GM19351 (cell line): Measurements from ENCODE around the gene UQCRHL.
"Not testable (repeated sequence)": the region's sequence is repeated elsewhere in the genome, so short reads cannot be mapped to it uniquely, and the experiment has no call there.

Experiments
- ATAC-seq: cut with Tn5 transposase; IDR thresholded peaks from one replicate; pipeline ENCODE4 v1.9.1; 2021; ENCODE audit warnings: mild to moderate bottlenecking, moderate library complexity; ENCODE audit not compliant: unreplicated experiment

The UQCRHL gene

GRCh38 chr1:15835741-15836510 lies 28.5 kb upstream of the UQCRHL start:
- ATAC-seq = peak; percentile 32

DNA sequence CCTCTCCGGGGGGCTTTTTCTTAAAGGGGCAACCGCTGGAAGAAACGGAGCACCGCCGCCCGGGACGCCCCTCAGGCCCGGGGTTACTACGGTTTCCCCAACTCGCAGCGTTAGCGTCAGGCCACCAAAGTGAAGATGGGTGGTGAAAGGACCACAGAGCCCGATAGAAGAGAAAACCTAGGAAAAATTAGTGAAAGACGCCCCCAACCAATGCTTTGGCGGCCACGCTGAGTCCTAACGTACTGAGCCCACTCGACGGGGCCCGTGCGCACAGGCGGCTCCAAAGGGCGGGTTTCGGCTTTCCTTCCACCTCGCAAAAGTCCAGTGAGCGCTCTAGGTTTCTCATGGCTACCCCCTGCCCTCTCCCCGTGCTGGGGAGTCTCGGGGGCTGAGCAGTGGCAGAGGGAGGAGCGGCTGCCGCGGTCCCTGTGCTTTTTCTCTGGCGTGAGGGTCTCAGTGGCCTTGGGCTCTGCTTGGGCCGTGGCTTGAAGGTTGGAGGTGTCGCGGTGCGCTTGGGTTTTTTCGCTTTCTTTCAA lies 27.8 kb upstream of the UQCRHL start:
- peak; percentile 10 for ATAC-seq

- peak; percentile 45 for ATAC-seq
Observed at GRCh38 chr1:15834406-15835204, 27.2 kb upstream of the UQCRHL start.

DNA sequence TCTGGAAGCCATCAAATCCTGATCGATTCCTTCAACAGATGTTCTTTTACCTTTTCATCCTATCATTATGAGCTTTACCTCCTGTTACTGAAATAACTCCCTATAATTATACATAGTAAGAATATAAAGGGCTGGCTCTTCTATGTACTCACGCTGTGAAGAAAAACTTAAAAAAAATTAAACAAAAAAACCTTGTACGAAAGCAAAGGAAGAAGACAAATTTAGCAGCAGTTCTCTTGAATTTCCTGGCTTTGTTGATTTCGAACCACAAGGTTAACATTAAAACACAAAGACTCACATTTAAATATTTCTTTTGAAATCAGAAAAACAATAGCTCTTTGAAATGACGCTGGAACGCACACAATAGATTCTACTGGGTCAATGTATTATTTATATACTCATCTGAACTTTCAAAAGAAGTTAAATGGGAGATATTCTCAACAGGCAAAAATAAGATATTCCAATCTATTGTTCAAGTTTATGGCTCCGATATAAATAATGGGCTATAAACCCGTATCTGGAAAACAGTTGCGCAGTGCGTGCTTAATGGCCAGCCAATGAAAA lies 26.5 kb upstream of the UQCRHL start:
- ATAC-seq = no peak

DNA sequence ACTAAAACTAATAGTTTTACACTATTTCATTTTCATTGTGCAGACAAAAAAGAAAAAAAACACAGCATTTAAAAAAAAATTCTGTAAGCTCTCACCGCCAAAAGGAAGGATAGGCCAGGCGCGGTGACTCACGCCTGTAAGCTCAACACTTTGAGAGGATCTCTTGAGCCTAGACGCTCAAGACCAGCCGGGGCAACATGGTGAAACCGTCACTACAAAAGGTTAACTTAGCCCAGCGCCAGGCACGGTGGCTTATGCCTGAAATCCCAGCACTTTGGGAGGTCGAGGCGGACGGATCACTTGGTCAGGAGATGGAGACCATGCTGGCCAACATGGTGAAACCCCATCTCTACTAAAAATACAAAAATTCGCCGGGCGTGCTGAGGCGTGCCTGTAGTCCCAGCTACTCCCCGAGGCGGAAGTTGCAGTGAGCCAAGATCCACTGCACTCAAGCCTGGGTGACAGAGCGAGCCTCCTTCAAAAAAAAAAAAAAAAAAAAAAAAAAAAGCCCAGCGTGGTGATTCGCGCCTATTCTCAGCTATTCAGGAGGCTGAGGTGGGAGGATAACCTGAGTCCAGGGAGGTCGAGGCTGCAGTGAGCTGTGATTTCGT lies 25.7 kb upstream of the UQCRHL start:
- ATAC-seq = no peak

GRCh38 chr1:15830258-15830657 lies 22.8 kb upstream of the UQCRHL start:
- ATAC-seq = no peak

DNA sequence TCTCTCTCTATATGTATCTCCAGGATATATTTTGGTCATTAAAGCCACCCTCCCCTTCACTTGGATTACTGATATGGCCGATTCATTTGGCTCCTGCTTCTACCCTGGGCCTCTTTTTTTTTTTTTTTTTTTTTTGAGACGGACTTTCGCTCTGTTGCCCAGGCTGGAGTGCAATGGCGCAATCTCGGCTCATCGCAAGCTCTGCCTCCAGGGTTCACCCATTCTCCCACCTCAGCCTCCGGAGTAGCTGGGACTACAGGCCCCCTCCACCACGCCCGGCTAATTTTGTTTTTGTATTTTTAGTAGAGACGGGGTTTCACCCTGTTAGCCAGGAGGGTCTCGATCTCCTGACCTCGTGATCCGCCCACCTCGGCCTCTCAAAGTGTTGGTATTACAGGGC lies 21.5 kb upstream of the UQCRHL start:
- ATAC-seq = not testable (repeated sequence)

DNA sequence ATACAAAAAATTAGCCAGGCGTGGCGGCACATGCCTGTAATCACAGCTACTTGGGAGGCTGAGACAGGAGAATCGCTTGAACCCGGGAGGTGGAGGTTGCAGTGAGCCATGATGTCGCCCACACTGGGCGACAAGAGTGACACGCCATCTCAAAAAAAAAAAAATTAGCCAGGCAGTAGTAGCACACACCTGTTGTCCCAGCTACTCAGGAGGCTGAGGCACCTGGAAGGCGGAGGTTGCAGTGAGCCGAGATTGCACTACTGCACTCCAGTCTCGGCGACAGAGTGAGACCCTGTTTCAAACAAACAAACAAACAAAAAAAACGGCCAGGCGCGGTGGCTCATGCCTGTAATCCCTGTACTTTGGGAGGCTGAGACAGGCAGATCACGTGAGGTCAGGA lies 20.1 kb upstream of the UQCRHL start:
- not testable (repeated sequence) for ATAC-seq

- ATAC-seq = no peak
Observed at GRCh38 chr1:15826810-15827507, 19.5 kb upstream of the UQCRHL start.

GRCh38 chr1:15825800-15826199 lies 18.4 kb upstream of the UQCRHL start:
- ATAC-seq = no peak

DNA sequence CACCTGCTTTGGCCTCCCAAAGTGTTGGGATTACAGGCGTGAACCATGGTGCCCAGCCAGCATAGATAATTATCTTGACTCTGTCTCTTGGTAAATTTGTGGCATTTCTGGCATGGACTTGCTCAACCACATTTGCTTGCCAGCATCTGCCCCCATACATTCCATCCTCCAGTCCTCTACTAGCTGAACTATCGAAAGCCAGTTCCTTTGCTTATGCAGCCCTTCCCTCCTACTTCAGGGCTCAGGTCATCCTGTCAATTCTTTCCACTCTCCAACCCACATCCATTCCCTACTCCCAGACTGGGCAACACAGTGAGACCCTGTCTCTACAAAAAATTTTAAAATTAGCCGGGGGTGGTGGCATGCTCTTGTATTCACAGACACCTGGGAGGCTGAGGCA lies 13.0 kb upstream of the UQCRHL start:
- ATAC-seq = no peak

GRCh38 chr1:15816674-15817073 lies 9.2 kb upstream of the UQCRHL start:
- ATAC-seq = no peak

GRCh38 chr1:15810073-15810472 lies 2.6 kb upstream of the UQCRHL start:
- no peak for ATAC-seq

GRCh38 chr1:15808955-15809354 lies 1.5 kb upstream of the UQCRHL start:
- ATAC-seq = no peak

DNA sequence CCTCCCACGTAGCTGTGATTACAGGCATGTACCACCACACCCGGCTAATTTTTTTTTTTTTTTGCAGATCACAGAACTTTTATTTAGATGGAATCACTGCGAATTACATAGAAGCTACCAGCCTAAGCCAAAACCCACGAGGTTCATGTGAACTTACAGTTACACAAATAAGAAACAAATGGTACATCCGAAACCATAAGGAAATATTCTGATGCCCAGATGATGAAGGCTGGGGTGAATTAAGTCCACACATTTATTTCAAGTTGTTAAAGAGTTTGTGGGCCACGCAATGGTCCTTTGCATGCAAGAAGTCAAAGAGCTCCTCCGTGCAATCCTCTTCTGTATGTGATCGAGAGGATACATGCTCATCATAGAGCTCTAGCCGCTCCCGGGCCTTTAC lies 328 bp downstream of the UQCRHL start:
- no peak for ATAC-seq

GRCh38 chr1:15804060-15804459 lies 3.4 kb downstream of the UQCRHL start:
- ATAC-seq = no peak

DNA sequence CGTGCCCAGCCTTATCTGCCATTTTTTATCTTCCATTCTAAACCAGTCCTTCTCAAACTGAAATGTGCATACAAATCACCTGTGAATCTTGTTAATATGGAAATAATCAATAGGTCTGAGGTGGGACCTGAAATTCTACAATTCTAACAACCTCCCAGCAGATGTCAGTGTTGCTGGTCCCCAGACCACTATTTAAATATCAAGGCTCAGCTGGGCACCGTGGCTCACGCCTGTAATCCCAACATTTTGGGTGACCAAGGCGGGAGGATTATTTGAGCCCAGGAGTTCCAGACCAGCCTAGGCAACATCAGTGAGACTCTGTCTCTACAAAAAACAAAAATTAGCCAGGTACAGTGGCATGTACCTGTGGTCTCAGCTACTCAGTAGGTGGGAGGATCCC lies 4.1 kb downstream of the UQCRHL start:
- ATAC-seq = no peak

GRCh38 chr1:15802234-15802965 lies 5.0 kb downstream of the UQCRHL start:
- no peak for ATAC-seq

- no peak for ATAC-seq
Observed at GRCh38 chr1:15799928-15800835, 7.3 kb downstream of the UQCRHL start.
